ENCODE measurements around the gene SPON1.

SPON1 gene

GRCh38 chr11:13993096-13993765 lies 30.7 kb downstream of the SPON1 start:
- no peak overlapping the region for H3K27ac ChIP-seq
- TF ChIP-seq, protein P1, sequence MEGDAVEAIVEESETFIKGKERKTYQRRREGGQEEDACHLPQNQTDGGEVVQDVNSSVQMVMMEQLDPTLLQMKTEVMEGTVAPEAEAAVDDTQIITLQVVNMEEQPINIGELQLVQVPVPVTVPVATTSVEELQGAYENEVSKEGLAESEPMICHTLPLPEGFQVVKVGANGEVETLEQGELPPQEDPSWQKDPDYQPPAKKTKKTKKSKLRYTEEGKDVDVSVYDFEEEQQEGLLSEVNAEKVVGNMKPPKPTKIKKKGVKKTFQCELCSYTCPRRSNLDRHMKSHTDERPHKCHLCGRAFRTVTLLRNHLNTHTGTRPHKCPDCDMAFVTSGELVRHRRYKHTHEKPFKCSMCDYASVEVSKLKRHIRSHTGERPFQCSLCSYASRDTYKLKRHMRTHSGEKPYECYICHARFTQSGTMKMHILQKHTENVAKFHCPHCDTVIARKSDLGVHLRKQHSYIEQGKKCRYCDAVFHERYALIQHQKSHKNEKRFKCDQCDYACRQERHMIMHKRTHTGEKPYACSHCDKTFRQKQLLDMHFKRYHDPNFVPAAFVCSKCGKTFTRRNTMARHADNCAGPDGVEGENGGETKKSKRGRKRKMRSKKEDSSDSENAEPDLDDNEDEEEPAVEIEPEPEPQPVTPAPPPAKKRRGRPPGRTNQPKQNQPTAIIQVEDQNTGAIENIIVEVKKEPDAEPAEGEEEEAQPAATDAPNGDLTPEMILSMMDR (conservative IDR thresholded peaks at IDR 0.05) = no peak

DNA sequence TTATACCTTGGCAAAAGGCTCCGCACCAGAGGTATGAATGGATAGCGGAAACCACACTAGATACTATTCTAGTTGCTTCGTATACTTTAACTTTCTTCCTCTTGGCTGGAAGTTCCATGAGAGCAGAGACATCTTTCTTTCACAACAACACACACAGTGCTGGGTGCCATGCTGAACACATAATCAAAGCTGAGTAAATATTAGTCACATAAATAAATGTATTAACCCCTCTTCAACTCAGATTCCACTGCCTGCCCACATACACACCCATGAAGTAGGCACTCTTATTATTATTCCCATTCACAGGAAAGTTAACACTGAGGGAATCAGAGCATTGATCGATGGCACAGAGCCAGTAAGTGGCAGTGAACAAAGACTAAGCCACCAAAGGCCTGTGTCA lies 35.4 kb downstream of the SPON1 start:
- TF ChIP-seq, protein P1 (conservative IDR thresholded peaks at IDR 0.05) = no peak
- H3K27ac ChIP-seq = no peak overlapping the region

GRCh38 chr11:13999704-14000103 lies 37.2 kb downstream of the SPON1 start:
- H3K27ac ChIP-seq = no peak overlapping the region
- TF ChIP-seq, protein P1 (conservative IDR thresholded peaks at IDR 0.05) = no peak

GRCh38 chr11:14001597-14001996 lies 39.1 kb downstream of the SPON1 start:
- no peak overlapping the region for H3K27ac ChIP-seq
- TF ChIP-seq, protein P1 (conservative IDR thresholded peaks at IDR 0.05) = no peak

GRCh38 chr11:14007566-14007965 lies 45.0 kb downstream of the SPON1 start:
- TF ChIP-seq, protein P1 (conservative IDR thresholded peaks at IDR 0.05) = no peak
- H3K27ac ChIP-seq = no peak overlapping the region

DNA sequence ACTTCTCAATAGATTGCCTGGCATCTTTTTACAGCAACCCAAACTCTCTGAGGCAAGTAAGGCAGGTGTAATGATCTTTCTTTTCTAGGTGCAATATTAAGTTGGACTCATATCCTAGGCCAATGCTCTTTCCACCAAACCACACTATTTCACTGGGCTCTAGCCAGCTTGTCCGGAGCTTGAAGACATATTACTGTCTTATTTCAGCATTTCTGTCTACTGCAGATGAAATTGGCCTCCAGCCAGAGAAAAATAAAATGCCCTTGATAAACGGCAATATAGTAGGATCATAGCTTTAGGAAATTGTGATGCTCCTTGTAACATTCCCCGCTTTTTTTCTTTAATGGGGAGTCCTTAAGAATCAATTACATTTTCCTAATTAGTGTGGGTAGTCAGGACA lies 48.1 kb downstream of the SPON1 start:
- TF ChIP-seq, protein P1 (conservative IDR thresholded peaks at IDR 0.05) = no peak
- H3K27ac ChIP-seq = no peak overlapping the region

GRCh38 chr11:14012846-14013245 lies 50.3 kb downstream of the SPON1 start:
- H3K27ac ChIP-seq = no peak overlapping the region
- TF ChIP-seq, protein P1 (conservative IDR thresholded peaks at IDR 0.05) = no peak

Measured in VCaP (cell line).